Esophagus squamous epithelium (tissue), 5 donors: Measurements from ENCODE around the gene NOL4L. TPM values are rescaled to one million over a fixed set of nuclear protein-coding genes. Genes with fewer than 3 reads are reported as not detected.

Source experiments
- DNase-seq: peaks from one replicate; lab custom pipeline; 2025; lab: John Stamatoyannopoulos, UW
- H3K27ac ChIP-seq, 4 donors: fragments of 200-600 bp; sonication (generic); one replicate each; pipeline ENCODE4 v1.5.1; 2016 to 2019; ENCODE audit warnings: mild to moderate bottlenecking in 1 of 4
- H3K27me3 ChIP-seq, 4 donors: fragments of 200-600 bp; sonication (generic); 1 replicate in 3 of 4; 2 replicates in 1 of 4; pipeline versions ENCODE4 v1.5.1 to v1.6.0; 2017 to 2021; ENCODE audit warnings: antibody characterized with exemption in 1 of 4
- H3K36me3 ChIP-seq, 3 donors: fragments of 200-600 bp; sonication (generic); one replicate each; pipeline ENCODE4 v1.5.1; 2016 to 2019
- H3K4me1 ChIP-seq, 3 donors: fragments of 200-600 bp; sonication (generic); one replicate each; pipeline ENCODE4 v1.5.1; 2017 to 2019
- H3K4me3 ChIP-seq, 4 donors: fragments of 200-600 bp; sonication (generic); 1 replicate in 3 of 4; 2 replicates in 1 of 4; pipeline ENCODE4 v1.5.1; 2016 to 2019; ENCODE audit warnings: mild to moderate bottlenecking in 2 of 4, moderate library complexity in 1 of 4
- H3K9me3 ChIP-seq, 3 donors: fragments of 200-600 bp; sonication (generic); one replicate each; pipeline ENCODE4 v1.5.1; 2016 to 2019
- POLR2A ChIP-seq, 4 donors: fragments of 450-650 bp; IDR thresholded peaks; one replicate each; pipeline ENCODE4 v1.6.1; 2017; ENCODE audit warnings: antibody characterized with exemption in 4 of 4, mild to moderate bottlenecking in 4 of 4, moderate library complexity in 3 of 4
- WGBS, 2 donors: methylation state at CpG; one replicate each; pipeline ENCODE4 v1.1.5; 2018; 5-methylcytosine and 5-hydroxymethylcytosine counted together
- intact Hi-C: fragments of 100-400 bp; cut with DNase I; formaldehyde crosslinking; loops from one replicate; pipeline ENCODE4 v1.15.0; 2022
- total RNA-seq, 4 donors: library from RNA; depleted of rRNA; stranded (reverse); fragments of >200 nt; gene quantifications; one replicate each; pipeline ENCODE4 v1.1.0, GENCODE V29; 2016
- TF ChIP-seq, protein P1 (sequence below), 6 experiments: fragments of 450-650 bp in 4 of 6; fragments of 200-600 bp in 2 of 6; sonication (generic) in 2 of 6; IDR thresholded peaks; one replicate each; pipeline ENCODE4 v1.5.1; 2016 to 2019; ENCODE audit warnings: antibody characterized with exemption in 6 of 6, mild to moderate bottlenecking in 4 of 6, moderate library complexity in 4 of 6
- donor health status: DM: yes; HTN: yes; CAD: no.

Gene NOL4L
- total RNA-seq, 4 donors from 2014 or later: 1.5 to 5.1 (median 3.0) TPM

DNA sequence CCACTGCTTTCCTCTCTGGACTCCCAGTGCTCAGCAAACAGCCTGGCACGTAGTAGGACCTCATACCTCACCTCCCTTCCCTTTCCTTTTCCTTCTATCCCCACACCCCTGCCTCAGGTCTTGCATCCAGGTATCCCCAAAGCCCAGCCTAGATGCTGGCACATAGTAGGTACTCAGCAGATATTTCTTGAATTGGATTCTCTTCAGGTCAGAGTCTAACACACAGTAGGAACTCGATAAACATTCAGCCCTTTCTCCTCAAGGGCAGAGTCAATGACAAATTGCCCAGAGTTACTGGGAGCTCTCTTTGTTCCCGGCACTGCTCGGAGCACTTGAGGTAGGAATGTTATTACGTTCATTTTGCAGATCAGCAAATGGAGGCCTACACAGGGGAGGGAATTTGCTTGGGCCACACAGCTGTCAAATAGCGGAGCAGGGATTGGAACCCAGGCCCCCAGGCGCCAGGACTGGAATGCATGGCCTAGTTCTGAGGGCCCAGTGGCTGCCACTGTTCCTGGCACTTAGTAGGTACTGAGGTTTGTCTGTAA is 25.9 kb downstream of the NOL4L start:
- Histone ChIP-seq H3K9me3 (no peaks in the 10 kb centered on the region), H3K36me3 (no peaks in the 10 kb centered on the region), H3K4me1 (peaks cover 0 to 14% (median 0%) of the 10 kb centered on the region in 3 donors), H3K4me3 (no peak overlapping the region), H3K27me3 (peaks cover 0 to 38% (median 0%) of the 10 kb centered on the region in 4 donors), H3K27ac (no peak overlapping the region)
- TF ChIP-seq, protein P1, sequence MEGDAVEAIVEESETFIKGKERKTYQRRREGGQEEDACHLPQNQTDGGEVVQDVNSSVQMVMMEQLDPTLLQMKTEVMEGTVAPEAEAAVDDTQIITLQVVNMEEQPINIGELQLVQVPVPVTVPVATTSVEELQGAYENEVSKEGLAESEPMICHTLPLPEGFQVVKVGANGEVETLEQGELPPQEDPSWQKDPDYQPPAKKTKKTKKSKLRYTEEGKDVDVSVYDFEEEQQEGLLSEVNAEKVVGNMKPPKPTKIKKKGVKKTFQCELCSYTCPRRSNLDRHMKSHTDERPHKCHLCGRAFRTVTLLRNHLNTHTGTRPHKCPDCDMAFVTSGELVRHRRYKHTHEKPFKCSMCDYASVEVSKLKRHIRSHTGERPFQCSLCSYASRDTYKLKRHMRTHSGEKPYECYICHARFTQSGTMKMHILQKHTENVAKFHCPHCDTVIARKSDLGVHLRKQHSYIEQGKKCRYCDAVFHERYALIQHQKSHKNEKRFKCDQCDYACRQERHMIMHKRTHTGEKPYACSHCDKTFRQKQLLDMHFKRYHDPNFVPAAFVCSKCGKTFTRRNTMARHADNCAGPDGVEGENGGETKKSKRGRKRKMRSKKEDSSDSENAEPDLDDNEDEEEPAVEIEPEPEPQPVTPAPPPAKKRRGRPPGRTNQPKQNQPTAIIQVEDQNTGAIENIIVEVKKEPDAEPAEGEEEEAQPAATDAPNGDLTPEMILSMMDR (IDR thresholded peaks at IDR 0.05): no peak
- TF ChIP-seq POLR2A (IDR thresholded peaks at IDR 0.05): no peak
- intact Hi-C loops: no loop called here
- no peak for DNase-seq
- WGBS, 2 donors: 63 to 84% methylated on average over 4 to 7 of the region's 7 CpGs

DNA sequence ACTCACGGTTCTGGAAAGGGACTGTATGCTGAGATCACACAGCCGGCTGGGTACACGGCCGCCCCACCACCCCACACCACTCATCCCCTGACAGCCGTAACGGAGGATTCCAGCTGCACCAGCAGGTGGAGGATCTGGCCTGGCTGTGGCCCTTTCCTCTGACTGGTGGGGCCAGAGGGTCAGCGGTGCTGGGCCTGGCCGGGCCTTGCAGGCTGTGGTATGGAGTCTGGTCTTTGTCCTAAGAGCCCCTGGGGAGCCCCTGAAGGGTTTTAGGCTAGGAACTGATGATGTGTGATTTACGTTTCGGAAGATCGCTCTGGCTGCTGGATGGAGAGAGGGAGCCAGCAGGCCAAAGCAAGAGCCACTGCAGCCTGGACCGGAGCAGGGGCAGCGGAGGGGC is 26.6 kb downstream of the NOL4L start:
- DNase-seq: no peak
- H3K36me3 ChIP-seq: no peaks in the 10 kb centered on the region
- 77 to 85% methylated on average over 5 to 10 of the region's 13 CpGs for WGBS, 2 donors

DNA sequence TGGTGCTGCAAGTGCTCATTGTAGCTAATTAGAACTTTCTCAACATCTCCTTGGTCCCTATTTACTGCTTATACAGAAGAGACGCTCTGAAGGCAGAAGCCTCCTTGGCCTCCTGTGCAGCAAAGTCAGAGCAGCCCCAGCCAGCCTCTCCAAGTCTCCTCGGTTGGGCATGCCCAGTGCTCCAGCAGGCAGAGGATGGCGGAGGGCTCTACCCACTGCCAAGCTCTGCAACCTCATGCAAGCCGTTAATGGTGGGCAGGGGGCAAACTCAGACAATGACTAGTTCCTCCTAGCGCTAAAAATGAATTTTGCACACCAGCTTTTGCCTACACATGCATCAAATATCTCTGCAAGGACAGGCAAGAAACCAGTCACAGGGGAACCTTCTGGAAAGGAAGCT is 27.8 kb downstream of the NOL4L start:
- Histone ChIP-seq H3K4me3 (no peak overlapping the region), H3K27ac (no peak overlapping the region), H3K36me3 (no peaks in the 10 kb centered on the region), H3K4me1 (peaks cover 0 to 14% (median 0%) of the 10 kb centered on the region in 3 donors), H3K27me3 (peaks cover 0 to 38% (median 0%) of the 10 kb centered on the region in 4 donors), H3K9me3 (no peaks in the 10 kb centered on the region)
- DNase-seq: no peak
- no peak for TF ChIP-seq POLR2A (IDR thresholded peaks at IDR 0.05)
- TF ChIP-seq, protein P1 (IDR thresholded peaks at IDR 0.05): no peak
- intact Hi-C loops: no loop called here
- 80% methylated on average over 3 of the region's 5 CpGs; no CpG with 5 or more reads in 1 of the 2 donors for WGBS, 2 donors

More for the DNA sequence above, 26.6 kb downstream of the NOL4L start:
- no peak for TF ChIP-seq POLR2A (IDR thresholded peaks at IDR 0.05)
- TF ChIP-seq, protein P1 (IDR thresholded peaks at IDR 0.05): no peak
- intact Hi-C loops: no loop called here
- Histone ChIP-seq H3K27me3 (peaks cover 0 to 38% (median 0%) of the 10 kb centered on the region in 4 donors), H3K4me3 (no peak overlapping the region), H3K4me1 (peaks cover 0 to 14% (median 0%) of the 10 kb centered on the region in 3 donors), H3K27ac (no peak overlapping the region), H3K9me3 (no peaks in the 10 kb centered on the region)

DNA sequence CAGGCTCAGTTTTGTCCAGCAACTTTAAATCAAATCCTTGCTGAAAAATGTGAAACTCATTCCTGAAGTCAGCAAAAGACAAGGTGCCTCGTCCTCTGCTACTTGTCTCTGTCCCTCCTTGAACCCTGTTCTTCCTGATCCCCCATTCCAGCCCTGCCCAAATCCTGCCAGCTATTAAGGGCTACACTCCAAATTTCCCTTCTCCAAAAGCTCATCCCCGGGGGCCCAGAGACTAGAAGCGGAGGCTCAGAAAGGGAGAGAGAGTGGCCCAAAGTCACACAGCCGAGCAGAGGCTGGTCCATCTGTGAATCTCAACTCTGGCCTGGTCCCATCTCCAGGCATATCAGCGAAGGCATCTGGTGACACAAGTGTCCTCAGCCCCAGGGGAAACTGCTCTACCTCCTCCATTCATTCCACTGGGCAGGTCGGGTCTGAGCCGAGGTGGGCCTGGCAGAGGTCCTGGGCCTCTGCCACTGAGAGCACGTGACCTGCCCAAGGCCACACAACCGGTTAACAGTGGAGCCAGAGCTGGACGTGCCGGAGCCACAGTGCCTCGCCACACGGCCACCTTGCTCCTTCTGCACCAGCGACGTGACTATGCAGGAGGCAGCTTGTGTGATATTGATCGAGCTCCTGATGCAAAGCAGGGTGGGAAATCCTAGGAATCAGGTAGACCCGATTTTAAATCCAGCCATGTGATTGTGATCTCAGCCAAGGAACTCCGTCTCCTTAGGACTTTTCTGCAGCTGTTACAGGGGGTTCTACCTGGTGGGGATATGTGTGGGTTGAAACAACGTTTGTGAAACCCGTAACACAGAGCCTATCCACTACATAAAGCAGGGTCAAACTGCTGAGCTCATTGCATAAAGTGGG is 28.6 kb downstream of the NOL4L start:
- peaks cover 0 to 38% (median 0%) of the 10 kb centered on the region in 4 donors for H3K27me3 ChIP-seq
- intact Hi-C loops: no loop called here
- TF ChIP-seq POLR2A (IDR thresholded peaks at IDR 0.05): no peak
- TF ChIP-seq, protein P1 (IDR thresholded peaks at IDR 0.05): no peak
- DNase-seq: no peak
- no peaks in the 10 kb centered on the region for H3K9me3 ChIP-seq
- H3K27ac ChIP-seq: no peak overlapping the region
- peaks cover 0 to 14% (median 0%) of the 10 kb centered on the region in 3 donors for H3K4me1 ChIP-seq
- 87 to 92% methylated on average over 16 of the region's 20 CpGs for WGBS, 2 donors
- H3K36me3 ChIP-seq: no peaks in the 10 kb centered on the region
- no peak overlapping the region for H3K4me3 ChIP-seq

DNA sequence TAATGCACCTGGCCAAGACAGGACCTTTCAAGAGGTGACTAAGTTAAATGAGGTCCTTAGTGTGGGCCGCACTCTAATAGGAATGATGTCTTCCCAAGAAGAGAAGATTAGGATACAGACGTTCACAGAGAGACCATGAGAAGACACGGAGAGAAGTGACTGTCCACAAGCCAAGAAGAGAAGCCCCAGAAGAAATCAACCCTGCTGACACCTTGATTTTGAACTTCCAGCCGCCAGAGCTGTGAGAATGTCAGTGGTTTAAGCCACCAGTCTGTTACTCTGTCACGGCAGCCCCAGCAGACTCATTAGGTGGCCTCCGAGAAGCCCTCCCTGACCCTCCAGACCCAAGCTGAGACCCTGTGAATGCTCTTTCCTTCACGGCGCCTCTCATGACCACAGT is 29.5 kb downstream of the NOL4L start:
- H3K4me3 ChIP-seq: no peak overlapping the region
- WGBS, 2 donors: 83 to 88% methylated on average over 6 to 8 of the region's 8 CpGs
- no peaks in the 10 kb centered on the region for H3K9me3 ChIP-seq
- H3K36me3 ChIP-seq: no peaks in the 10 kb centered on the region
- intact Hi-C loops: no loop called here
- TF ChIP-seq, protein P1 (IDR thresholded peaks at IDR 0.05): no peak
- no peak for TF ChIP-seq POLR2A (IDR thresholded peaks at IDR 0.05)
- H3K27me3 ChIP-seq: peaks cover 0 to 29% (median 0%) of the 10 kb centered on the region in 4 donors
- peaks cover 0 to 5% (median 0%) of the 10 kb centered on the region in 3 donors for H3K4me1 ChIP-seq
- H3K27ac ChIP-seq: no peak overlapping the region
- no peak for DNase-seq
